Pancreas (tissue), 10 donors: ENCODE measurements around the gene MPHOSPH8. TPM values are rescaled to one million over a fixed set of nuclear protein-coding genes. Genes with fewer than 3 reads are reported as not detected.

ENCODE experiments used
- ATAC-seq, 4 donors: fragments of 200-7000 bp; cut with Tn5 transposase; one replicate each; pipeline versions ENCODE4 v1.8.0 to v1.9.1; 2020; ENCODE audit warnings: mild to moderate bottlenecking in 4 of 4, moderate library complexity in 4 of 4
- DNase-seq, 6 donors: peaks; one replicate each; pipeline ENCODE4 v3.0.0-alpha.2; 2020
- FAIRE-seq: peaks from 2 replicates; lab custom pipeline; 2012; peaks lifted over from hg19 to GRCh38; lab: Jason Lieb, UNC
- H3K27ac ChIP-seq, 4 donors: fragments of 200-600 bp; sonication (generic); 1 replicate in 3 of 4; 2 replicates in 1 of 4; pipeline versions ENCODE4 v1.5.0 to v1.8.0; 2020
- H3K27me3 ChIP-seq, 4 donors: fragments of 200-600 bp; one replicate each; pipeline ENCODE4 v1.8.0; 2021
- H3K36me3 ChIP-seq, 3 donors: fragments of 200-600 bp; sonication (generic) in 1 of 3; one replicate each; pipeline versions ENCODE4 v1.5.0 to v1.8.0; 2020 to 2021
- H3K4me1 ChIP-seq, 3 donors: fragments of 200-600 bp; one replicate each; pipeline ENCODE4 v1.8.0; 2021
- H3K4me3 ChIP-seq, 4 donors: fragments of 200-600 bp; sonication (generic) in 2 of 4; one replicate each; pipeline versions ENCODE4 v1.5.0 to v1.8.0; 2020 to 2021
- H3K9me3 ChIP-seq, 4 donors: fragments of 200-600 bp; one replicate each; pipeline ENCODE4 v1.8.0; 2021
- WGBS, 2 donors: extraction: QIAGEN DNeasy Blood & Tissue Kit; methylation state at CpG; one replicate each; pipeline ENCODE4 v1.1.7; 2013; 5-methylcytosine and 5-hydroxymethylcytosine counted together
- intact Hi-C, 3 donors: fragments of 100-400 bp; cut with DNase I; formaldehyde crosslinking; loops; one replicate each; pipeline versions ENCODE4 v1.11.1 to v1.14.2; 2022
- polyA plus RNA-seq, 2 donors: library from polyadenylated mRNA; stranded (reverse); fragments of 200-250 nt; gene quantifications; one replicate each; pipeline ENCODE4 v1.2.3, GENCODE V29; 2013
- total RNA-seq, 6 donors: library from RNA; stranded (reverse); fragmentation: NEBNext Ultra II Directional in 4 of 6; extraction: Animal tissue kit (Norgen Biotek cat#: 25700) in 4 of 6; gene quantifications; one replicate each; pipeline versions ENCODE4 v1.2.1 to v1.2.4, GENCODE V29; 2021 to 2023
- TF ChIP-seq, protein P1 (sequence below), 4 donors: fragments of 200-600 bp; sonication (generic) in 3 of 4; IDR thresholded peaks; one replicate each; pipeline versions ENCODE4 v1.5.0 to v1.8.0; 2021; ENCODE audit warnings: antibody characterized with exemption in 4 of 4
- donor health status: healthy with polysubstance abuse.
- donor health status: DM: no; HTN: no; CAD: no; lungs with moderate emphysema.
- donor health status: DM: no; HTN: no; CAD: no.
- donor health status: control.
- donor health status: control.
- donor health status: Bipolar disorder and iron deficiency.
- donor health status: DM: yes; HTN: yes; CAD: no.
- donor health status: DM: no; HTN: no; CAD: no.
- donor health status: DM: no; HTN: no; CAD: no.
- donor health status: DM: yes; HTN: yes; CAD: no.

The MPHOSPH8 gene
- total and polyA plus RNA-seq, 8 donors: 12.4 to 26.3 (median 15.7) TPM

DNA sequence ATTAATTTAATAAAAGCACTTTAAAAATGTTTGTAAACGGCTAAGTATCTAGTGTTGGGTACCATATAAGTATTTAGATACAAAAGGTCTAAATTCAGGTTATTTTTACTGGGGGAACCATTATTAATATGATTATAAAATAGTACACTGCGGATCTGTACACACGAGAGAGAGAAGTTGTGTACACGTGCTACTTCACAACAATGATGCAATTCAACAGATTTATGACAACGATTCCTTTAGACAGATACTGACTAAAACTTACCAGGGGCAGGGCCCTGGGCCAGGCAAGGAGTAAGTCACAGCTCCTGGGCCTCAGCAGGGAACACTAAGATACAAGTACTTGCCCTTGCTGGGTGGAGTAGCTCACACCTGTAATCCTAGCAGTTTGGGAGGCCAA, 43.0 kb upstream of the MPHOSPH8 start:
- WGBS, 2 donors: 61 to 73% methylated on average over 5 of the region's 5 CpGs
- FAIRE-seq: no peak

DNA sequence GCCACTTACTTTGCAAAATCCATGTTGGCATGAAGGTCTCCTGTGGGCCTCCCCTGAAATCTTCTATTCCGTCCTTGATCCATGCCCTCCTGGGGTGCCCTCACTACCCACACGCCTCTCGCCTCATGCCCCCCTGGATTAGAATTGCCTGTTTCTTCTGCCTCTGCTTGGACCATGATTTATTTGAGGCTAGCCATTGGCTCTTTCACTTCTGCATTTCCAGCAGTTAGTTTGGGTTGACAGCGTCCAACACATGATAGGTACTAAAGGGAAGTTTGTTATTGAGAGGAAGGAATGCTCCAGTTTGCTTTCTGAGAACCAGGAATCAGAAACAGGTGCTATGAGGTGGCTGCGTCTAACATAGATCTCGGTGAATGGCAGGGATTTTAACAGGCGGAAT, 41.6 kb upstream of the MPHOSPH8 start:
- DNase-seq (no peak), FAIRE-seq (no peak), ATAC-seq (no peak)
- Histone ChIP-seq H3K4me1 (no peaks in the 10 kb centered on the region), H3K9me3 (no peaks in the 10 kb centered on the region), H3K27ac (no peak overlapping the region), H3K27me3 (no peaks in the 10 kb centered on the region), H3K36me3 (no peaks in the 10 kb centered on the region), H3K4me3 (no peak overlapping the region)
- TF ChIP-seq, protein P1, sequence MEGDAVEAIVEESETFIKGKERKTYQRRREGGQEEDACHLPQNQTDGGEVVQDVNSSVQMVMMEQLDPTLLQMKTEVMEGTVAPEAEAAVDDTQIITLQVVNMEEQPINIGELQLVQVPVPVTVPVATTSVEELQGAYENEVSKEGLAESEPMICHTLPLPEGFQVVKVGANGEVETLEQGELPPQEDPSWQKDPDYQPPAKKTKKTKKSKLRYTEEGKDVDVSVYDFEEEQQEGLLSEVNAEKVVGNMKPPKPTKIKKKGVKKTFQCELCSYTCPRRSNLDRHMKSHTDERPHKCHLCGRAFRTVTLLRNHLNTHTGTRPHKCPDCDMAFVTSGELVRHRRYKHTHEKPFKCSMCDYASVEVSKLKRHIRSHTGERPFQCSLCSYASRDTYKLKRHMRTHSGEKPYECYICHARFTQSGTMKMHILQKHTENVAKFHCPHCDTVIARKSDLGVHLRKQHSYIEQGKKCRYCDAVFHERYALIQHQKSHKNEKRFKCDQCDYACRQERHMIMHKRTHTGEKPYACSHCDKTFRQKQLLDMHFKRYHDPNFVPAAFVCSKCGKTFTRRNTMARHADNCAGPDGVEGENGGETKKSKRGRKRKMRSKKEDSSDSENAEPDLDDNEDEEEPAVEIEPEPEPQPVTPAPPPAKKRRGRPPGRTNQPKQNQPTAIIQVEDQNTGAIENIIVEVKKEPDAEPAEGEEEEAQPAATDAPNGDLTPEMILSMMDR (IDR thresholded peaks at IDR 0.05): no peak
- intact Hi-C loops: no loop called here
- 78 to 86% methylated on average over 7 of the region's 7 CpGs for WGBS, 2 donors

More for the DNA sequence above, 43.0 kb upstream of the MPHOSPH8 start:
- Histone ChIP-seq H3K4me1 (no peaks in the 10 kb centered on the region), H3K27me3 (no peaks in the 10 kb centered on the region), H3K36me3 (no peaks in the 10 kb centered on the region), H3K27ac (no peak overlapping the region), H3K9me3 (no peaks in the 10 kb centered on the region), H3K4me3 (no peak overlapping the region)
- TF ChIP-seq, protein P1 (IDR thresholded peaks at IDR 0.05): no peak
- DNase-seq (no peak), ATAC-seq (no peak)
- intact Hi-C loops: no loop called here

DNA sequence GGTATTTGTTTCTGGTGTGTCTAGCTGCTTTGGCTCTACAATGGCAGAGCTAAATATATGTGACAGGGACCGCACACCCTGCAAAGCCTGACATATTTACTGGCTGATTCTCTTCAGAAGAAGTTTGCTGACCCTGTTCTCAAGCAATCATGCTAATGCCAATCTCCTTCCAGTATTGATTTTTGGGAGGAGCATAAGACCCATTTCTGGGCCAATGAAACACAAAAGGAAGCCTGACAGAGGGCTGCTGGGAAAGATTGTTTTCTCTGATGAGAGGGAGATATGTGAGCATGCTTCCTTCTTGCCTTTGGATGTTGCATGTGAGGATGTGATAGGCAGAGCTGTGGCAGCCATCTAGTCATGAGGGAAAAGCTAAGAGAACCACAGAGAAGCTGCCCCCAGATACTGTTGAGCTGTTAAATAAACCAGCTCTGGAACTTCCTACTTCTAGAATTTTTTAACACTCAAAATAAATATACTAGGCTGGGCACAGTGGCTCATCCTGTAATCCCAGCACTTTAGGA, 40.7 kb upstream of the MPHOSPH8 start:
- Histone ChIP-seq H3K4me3 (no peak overlapping the region), H3K9me3 (no peaks in the 10 kb centered on the region), H3K36me3 (no peaks in the 10 kb centered on the region), H3K4me1 (no peaks in the 10 kb centered on the region), H3K27ac (no peak overlapping the region), H3K27me3 (no peaks in the 10 kb centered on the region)
- TF ChIP-seq, protein P1 (IDR thresholded peaks at IDR 0.05): no peak
- no peak for FAIRE-seq
- intact Hi-C loops: no loop called here
- no peak for ATAC-seq
- WGBS, 2 donors: 82 to 88% methylated on average over 1 of the region's 1 CpG
- DNase-seq: no peak

DNA sequence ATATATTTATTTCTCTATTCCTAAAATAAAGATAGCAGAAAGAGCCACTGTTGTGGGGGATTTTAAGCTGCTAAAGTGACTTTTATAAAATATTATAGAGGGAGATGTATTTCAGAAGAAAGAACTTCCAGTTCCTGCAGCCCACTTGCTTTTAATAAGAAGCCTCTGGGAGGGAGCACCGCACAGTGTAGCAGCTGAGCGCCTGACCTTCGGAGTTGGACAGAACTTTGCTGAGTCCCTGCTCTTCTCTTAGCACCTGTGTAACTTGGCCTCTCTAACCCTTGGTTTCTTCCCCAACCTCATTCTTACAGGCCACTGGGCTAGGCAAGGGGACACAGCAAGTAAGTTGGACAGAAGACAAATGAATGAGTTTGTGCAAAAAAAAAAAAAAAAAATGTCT, 37.4 kb upstream of the MPHOSPH8 start:
- Histone ChIP-seq H3K4me1 (no peaks in the 10 kb centered on the region), H3K9me3 (no peaks in the 10 kb centered on the region), H3K27ac (no peak overlapping the region), H3K4me3 (no peak overlapping the region), H3K36me3 (no peaks in the 10 kb centered on the region), H3K27me3 (peaks cover 0 to 6% (median 0%) of the 10 kb centered on the region in 4 donors)
- TF ChIP-seq, protein P1 (IDR thresholded peaks at IDR 0.05): no peak
- DNase-seq (no peak), FAIRE-seq (no peak), ATAC-seq (no peak)
- intact Hi-C loops: no loop called here
- WGBS, 2 donors: 83% methylated on average over 3 of the region's 3 CpGs

DNA sequence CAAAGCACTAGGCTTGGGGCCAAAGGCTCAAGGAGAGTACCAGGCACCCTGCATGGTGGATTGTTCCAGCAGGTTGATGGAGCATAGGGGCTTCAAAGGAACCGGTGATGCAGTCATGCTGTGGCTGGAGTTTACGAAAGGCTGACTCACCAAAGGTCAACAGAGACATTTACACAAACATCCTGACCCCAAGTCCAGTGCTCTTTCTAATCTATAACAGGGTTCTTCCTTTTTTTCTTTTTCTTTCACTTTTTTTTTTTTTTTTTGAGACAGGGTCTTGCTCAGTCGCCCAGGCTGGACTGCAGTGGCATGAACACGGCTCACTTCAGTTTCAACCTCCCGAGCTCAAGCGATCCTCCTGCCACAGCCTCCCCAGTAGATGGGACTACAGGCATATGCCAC, 36.5 kb upstream of the MPHOSPH8 start:
- Histone ChIP-seq H3K9me3 (no peaks in the 10 kb centered on the region), H3K36me3 (no peaks in the 10 kb centered on the region), H3K27ac (no peak overlapping the region), H3K4me1 (no peaks in the 10 kb centered on the region), H3K4me3 (no peak overlapping the region), H3K27me3 (peaks cover 0 to 6% (median 0%) of the 10 kb centered on the region in 4 donors)
- TF ChIP-seq, protein P1 (IDR thresholded peaks at IDR 0.05): no peak
- DNase-seq (no peak), FAIRE-seq (no peak), ATAC-seq (peak in 1 of 4 donors; percentile 38)
- intact Hi-C loops: no loop called here
- WGBS, 2 donors: 65 to 72% methylated on average over 6 of the region's 6 CpGs
